GM18498 (cell line): ENCODE results near the gene ARPC5L.
"Not testable (repeated sequence)": the region's sequence is repeated elsewhere in the genome, so short reads cannot be mapped to it uniquely, and the experiment has no call there.

Experiments used
- ATAC-seq: cut with Tn5 transposase; IDR thresholded peaks from one replicate; pipeline ENCODE4 v1.9.1; 2021; ENCODE audit warnings: mild to moderate bottlenecking, moderate library complexity; ENCODE audit not compliant: unreplicated experiment

ARPC5L gene

DNA sequence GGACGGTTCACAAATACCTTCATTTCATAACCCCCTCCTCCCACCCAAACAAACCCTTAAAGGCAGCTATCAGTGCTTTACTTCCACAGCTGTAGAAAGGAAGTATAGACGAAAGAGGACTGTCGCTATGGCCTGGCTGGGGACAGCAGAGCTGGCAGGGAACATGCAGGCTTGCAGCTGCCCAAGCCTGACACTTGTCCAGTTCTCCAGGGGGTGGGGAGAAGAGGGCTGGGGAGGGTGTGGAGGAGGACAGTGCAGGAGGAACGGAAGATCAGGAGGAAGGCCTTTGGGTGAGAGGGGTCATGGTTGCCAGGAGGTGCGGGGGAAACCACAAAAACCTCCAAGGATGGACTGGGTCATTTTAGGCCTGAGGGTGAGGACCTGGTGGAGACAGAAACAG, 25.9 kb downstream of the ARPC5L start:
- no peak for ATAC-seq

DNA sequence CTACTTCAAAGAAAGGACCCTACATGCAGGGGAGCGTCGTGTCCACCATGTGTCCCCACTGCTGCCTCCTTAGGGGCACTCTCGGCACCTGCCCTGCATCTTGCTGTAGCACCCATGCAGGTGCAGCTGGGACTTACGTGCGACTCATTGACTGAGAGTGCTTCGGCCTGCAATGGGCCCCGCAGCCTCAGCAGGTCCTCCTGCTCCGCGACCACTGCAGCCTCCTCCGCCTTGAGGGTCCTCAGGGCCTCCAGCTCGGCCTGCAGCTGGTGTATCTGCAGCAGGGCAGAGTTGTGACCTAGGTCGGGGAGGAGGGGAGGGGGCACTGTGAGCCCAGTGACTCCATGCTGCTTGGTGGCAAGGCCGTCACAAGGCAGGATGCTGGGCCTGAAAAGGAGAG, 27.1 kb downstream of the ARPC5L start:
- no peak for ATAC-seq

DNA sequence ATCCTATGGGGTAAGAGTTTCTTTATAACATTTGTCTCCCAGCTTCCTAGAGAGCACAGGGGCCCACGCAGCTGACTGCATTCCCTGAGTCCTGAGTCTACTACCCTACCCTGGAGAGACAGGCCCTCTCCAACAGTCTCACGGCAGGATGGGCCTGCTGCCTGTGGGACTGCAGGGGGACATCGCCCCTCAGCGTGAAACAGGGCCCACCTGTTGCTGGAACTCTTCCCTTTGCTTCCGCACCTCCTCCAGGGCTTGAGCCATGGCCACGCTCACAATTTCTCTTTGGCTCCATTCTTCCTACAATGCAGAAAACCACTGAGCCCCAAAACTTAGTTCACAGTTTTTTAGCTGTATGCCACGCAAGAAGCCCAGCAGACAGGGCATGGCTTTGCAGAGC, 28.2 kb downstream of the ARPC5L start:
- no peak for ATAC-seq

DNA sequence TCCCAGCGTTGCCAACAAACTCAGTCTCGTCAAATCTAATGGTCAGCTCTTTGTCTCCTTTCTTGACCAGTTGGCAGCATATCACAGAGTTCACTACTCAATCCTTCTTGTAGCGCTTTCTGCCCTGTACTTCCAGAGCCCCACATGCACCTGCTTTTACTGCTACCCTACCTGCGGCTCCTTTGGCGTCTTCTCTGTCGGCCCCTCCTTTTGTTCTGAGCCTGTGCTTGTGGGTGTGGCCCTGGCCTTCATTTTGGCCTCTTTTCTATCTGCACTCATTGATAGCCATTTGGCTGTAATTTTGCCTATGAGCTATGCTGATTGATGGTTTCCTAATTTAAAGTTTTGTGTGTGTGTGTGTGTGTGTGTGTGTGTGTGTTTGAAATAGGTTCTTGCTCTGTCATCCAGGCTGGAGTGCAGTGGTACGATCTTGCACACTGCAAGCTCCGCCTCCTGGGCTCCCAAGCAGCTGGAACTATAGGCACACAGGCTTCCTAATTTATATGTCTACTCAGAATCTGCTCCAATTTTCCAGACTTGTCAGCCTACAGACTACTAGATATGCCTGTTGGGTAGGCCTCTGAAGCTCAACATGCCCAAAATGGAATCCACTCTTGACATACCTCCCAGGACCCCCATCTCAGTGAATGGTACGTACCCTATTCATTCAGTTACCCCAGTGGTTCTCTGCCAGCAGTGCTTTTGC, 32.3 kb downstream of the ARPC5L start:
- ATAC-seq: no peak

DNA sequence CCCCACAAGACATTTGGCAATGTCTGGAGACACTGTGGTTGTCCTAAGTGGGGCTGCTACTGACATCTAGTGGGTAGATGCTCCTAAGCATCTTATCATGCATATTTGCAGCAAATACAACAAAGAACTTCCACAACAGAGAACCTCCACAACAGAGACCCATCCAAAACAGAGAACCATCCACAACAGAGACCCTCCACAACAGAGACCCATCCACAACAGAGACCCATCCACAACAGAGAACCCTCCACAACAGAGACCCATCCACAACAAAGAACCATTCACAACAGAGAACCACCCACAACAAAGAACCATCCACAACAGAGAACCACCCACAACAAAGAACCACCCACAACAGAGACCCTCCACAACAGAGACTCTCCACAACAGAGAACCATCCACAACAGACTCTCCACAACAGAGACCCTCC, 32.8 kb downstream of the ARPC5L start:
- no peak for ATAC-seq

DNA sequence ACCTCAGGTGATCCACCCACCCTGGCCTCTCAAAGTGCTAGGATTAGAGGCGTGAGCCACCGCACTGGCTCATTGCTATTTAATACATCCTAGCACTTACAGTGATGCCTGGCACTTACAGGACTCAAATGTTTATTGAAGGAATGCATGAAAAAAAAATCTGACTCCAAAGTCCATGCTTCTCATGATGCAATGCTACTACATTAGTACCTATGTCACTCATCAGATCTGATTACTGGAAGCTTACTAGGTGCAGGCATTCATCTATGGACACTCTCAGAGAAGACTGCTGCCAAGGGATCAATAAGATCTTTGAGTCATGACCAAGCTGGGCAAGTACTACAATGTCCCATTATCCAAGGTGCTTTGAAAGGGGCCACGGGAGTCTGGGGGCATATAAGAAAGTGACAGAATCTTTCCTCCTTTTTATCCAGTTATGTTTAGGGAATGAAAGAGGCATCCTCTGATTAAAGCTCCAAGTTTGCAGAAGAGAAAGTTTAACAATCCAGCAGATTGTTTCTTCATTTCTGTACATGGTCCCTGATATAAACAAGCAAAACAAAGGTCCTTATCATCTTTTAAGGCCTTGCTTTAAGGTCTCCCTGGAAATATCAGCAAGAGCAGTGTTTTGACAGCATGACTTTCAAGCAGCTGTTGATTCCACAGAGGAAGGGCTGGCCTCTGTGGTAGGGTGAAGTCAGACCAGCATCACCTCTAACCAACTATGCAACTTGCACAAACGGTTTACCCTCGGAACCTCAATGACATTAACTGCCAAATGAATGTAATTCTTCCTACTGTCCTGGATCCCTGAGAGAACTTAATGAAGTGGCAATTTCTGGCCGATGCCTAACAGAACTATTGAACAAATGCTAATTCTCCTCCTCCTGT, 35.9 kb downstream of the ARPC5L start:
- no peak for ATAC-seq

DNA sequence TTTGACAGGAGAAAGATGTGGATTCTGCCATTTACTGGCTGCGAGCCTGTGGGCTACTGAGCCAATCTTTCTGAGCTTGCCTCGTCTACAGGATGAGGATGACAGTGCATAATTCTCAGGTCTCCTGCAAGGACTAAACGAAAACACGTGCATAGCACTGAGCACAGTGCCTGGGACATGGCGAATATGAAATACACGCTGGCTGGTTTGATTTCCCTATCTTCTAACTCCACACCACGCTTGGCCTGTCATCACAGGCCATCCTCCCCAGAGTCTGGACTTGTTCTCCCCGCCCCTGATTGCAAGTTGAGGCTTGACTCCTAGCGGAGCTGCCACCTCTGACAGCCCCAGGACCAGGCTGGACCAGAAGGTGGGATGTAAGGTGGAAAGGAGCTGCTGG, 37.9 kb downstream of the ARPC5L start:
- ATAC-seq: no peak

DNA sequence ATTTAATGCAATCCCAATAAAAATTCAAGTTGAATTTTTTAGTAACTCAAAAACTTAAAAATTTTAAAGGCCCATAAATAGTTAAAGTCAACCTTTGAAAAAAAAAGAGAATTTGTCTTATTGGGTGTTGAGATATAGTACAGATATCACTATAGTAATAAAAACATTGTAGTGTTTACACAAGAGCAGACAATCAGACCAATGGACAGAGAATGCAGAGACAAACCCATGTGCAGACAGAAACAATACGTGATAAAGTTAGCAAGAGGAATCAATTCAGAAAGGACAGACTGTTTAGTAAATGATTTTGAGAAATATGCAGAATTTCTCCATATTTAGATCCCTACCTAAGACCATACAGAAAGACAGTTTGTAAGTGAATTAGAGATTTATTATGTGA, 45.0 kb downstream of the ARPC5L start:
- ATAC-seq: no peak

DNA sequence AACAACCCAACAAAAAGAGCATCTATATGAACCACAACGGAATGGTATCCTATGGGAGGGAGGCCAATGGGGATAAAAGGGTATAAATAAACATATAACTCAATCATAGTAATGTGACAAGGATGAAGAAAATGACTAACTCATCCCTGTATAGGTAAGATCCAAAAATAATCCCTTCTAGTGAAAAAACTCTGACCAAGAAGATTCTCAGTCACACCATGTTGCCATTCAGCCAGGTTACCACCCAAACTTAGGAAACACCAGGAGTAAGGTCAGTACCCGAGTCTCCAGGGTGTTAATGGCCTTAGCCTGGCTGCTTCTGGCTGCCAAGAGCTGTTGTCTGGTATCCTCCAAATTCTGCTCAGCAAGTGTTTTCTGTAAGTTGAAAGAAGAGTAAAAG, 46.2 kb downstream of the ARPC5L start:
- ATAC-seq: no peak

DNA sequence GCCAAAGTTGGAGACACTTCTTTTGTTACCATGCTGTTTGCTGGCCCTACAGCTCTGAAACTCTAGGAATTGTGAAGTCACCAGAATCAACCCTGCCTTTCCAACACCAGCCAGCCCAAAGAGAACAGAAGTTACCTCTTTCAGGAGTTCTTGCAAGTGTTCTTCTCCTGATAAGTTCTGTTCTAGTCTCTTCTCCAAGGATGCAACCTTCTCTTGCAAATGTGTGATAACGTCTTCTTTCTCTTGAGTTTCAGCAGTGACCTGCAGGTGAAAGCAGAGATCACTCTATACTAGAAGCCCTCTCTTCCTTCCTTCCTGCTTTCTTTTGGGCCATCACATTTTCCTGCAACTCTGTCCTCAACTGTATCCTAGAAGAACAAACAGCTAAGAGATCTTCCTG, 49.8 kb downstream of the ARPC5L start:
- no peak for ATAC-seq

DNA sequence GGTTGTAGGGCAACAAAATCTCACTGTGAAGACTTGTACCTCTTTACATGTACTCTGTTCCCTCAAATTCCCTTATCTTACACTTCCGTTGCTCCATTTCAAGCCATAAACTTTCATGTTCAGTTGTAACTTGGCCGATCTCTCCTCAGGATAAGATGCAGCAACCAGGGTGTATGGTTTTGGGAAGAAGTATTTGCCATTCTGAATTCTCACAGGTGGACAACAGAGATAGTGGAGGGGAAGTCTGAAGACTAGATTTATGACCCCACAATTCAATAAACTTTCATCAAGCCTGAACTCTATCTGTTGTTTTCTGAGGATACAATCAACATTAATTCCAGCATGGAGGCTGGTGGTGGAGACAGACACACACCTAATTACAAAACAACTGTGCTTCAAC, 51.4 kb downstream of the ARPC5L start:
- no peak for ATAC-seq

DNA sequence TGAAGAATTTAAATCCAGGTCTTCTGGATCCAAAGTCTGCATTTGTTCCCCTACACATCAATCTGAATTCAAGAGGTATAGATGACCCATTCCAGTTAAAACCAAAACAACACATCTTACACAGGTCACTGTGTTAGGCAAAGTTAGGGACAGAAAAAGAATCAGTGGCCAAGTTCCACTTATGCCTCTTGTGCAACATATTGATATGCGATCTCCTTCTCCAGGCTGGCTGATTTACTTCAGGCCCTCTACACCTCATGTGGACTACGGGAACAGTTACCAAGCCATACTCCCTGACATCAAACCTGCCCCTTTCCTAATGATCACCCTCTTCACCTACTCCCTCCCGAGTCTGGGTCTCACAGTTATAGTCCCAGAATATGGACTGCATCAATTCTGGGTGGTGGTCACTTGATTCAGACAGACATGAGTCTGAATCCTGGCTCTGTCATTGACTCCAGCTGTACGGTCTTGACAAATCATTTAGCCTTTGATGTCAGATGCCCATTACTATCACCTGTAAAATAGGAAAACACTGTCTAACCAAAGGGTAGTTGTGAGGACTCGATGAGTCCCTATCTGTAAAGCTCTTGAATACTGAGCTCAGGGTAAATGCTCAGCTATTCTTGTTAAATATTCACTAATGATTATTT, 52.9 kb downstream of the ARPC5L start:
- no peak for ATAC-seq

DNA sequence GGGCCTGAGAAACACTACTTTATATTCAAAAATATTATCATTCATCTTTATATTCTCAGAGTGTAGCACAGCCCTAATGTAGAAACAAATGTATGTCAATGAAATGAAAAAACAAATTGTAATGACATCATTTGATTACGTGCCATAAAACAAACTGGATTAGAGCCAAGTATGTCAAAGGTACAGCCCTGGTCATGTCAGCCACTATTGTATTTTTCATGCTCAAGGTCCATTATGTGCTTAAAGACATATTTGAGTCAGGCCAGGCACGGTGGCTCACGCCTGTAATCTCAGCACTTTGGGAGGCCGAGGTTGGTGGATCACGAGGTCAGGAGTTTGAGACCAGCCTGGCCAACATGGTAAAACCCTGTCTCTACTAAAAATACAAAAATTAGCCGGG, 58.5 kb downstream of the ARPC5L start:
- not testable (repeated sequence) for ATAC-seq
